Measurements from ENCODE around the gene CCDC50.

- TF ChIP-seq CTCF (IDR thresholded peaks at IDR 0.05; ENCODE audit: low read length) = no peak
- no peak for TF ChIP-seq EZH2phosphoT487 (IDR thresholded peaks at IDR 0.05; ENCODE audit: low read length)
- TF ChIP-seq EZH2 (optimal IDR thresholded peaks at IDR 0.05; ENCODE audit: low read depth, low read length) = no peak
Observed at GRCh38 chr3:191432162-191432561, 103.0 kb downstream of the CCDC50 start.
